SK-N-SH (cell line): ENCODE measurements around the gene MEF2A.

Source experiments
- EZH2phosphoT487 ChIP-seq: fragments of 200-600 bp; sonication (generic); IDR thresholded peaks from 2 replicates; pipeline ENCODE4 v1.6.1; 2017; ENCODE audit warnings: low read depth, mixed run types, mild to moderate bottlenecking, antibody characterized with exemption, moderate library complexity, borderline replicate concordance
- GATA2 ChIP-seq: sonication (generic); formaldehyde crosslinking; IDR thresholded peaks from 2 replicates; pipeline ENCODE4 v1.5.0; 2020; ENCODE audit warnings: mild to moderate bottlenecking, missing genetic modification reagents
- RAD21 ChIP-seq: IDR thresholded peaks from 2 replicates; pipeline ENCODE4 v1.6.1; 2012; ENCODE audit warnings: mild to moderate bottlenecking, low read length
- TAF1 ChIP-seq: IDR thresholded peaks from 2 replicates; pipeline ENCODE4 v1.6.1; 2012; ENCODE audit warnings: low read depth, mild to moderate bottlenecking, low read length, moderate library complexity, borderline replicate concordance
- TF ChIP-seq, protein P1 (sequence below): fragments of 200-600 bp; sonication (generic); IDR thresholded peaks from 2 replicates; pipeline ENCODE4 v1.6.1; 2017; ENCODE audit warnings: antibody characterized with exemption, mild to moderate bottlenecking, moderate library complexity

DNA sequence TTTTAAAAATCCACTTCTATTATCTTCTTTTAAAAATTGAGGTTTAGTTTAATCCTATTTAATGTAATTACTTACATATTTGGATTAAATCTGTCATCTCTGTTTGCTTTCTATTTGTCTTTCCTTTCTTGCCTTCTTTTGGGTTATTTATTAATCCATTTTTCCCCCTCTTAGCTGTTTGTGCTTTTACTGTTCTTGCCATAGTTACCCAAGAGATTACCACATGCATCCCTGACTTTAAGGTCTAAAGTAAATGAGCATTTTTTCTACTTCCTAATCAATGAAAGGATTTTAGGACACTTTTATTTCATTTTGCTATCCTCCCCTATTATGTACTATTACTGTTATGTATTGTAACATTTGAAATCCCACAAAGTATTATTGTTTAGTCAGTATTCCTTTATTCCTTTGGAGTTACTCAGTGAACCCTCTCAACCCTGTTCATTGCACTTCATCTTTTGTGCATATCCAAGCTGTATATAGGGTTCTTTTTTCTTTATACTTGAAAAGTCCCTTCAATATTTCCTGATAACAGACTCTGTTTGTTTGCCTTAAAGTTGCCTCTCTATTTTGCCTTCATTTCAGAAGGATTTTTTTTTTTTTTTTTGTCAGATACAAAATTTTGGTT lies 62.7 kb downstream of the MEF2A start:
- TF ChIP-seq TAF1: no peak
- TF ChIP-seq, protein P1, sequence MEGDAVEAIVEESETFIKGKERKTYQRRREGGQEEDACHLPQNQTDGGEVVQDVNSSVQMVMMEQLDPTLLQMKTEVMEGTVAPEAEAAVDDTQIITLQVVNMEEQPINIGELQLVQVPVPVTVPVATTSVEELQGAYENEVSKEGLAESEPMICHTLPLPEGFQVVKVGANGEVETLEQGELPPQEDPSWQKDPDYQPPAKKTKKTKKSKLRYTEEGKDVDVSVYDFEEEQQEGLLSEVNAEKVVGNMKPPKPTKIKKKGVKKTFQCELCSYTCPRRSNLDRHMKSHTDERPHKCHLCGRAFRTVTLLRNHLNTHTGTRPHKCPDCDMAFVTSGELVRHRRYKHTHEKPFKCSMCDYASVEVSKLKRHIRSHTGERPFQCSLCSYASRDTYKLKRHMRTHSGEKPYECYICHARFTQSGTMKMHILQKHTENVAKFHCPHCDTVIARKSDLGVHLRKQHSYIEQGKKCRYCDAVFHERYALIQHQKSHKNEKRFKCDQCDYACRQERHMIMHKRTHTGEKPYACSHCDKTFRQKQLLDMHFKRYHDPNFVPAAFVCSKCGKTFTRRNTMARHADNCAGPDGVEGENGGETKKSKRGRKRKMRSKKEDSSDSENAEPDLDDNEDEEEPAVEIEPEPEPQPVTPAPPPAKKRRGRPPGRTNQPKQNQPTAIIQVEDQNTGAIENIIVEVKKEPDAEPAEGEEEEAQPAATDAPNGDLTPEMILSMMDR: no peak
- TF ChIP-seq RAD21: no peak
- TF ChIP-seq EZH2phosphoT487: no peak
- no peak for TF ChIP-seq GATA2 (CRISPR knock-in tag)
